GM21390 (cell line): ENCODE data around the gene PTGER1.
A peak's percentile ranks its signal among the peaks of the same experiment; 100 is the strongest.

Experiments used
- ATAC-seq: cut with Tn5 transposase; IDR thresholded peaks from one replicate; pipeline ENCODE4 v1.9.1; 2021; ENCODE audit not compliant: unreplicated experiment

PTGER1 gene

GRCh38 chr19:14442891-14443631 is 32.1 kb downstream of the PTGER1 start:
- ATAC-seq, result no peak

- no peak for ATAC-seq
These were observed 33.9 kb downstream of the PTGER1 start for GRCh38 chr19:14441041-14441938.

GRCh38 chr19:14440049-14440448 is 35.1 kb downstream of the PTGER1 start:
- ATAC-seq, result peak; percentile 87

- no peak for ATAC-seq
These were observed 36.1 kb downstream of the PTGER1 start for GRCh38 chr19:14439014-14439413.

GRCh38 chr19:14437578-14438140 is 37.5 kb downstream of the PTGER1 start:
- ATAC-seq, result no peak

- ATAC-seq, result no peak
These were observed 39.7 kb downstream of the PTGER1 start for GRCh38 chr19:14435320-14436050.

GRCh38 chr19:14434543-14435319 is 40.4 kb downstream of the PTGER1 start:
- ATAC-seq, result no peak

- ATAC-seq, result no peak
These were observed 41.3 kb downstream of the PTGER1 start for GRCh38 chr19:14433554-14434501.

GRCh38 chr19:14432791-14433553 is 42.2 kb downstream of the PTGER1 start, which contains the start of gene PKN1:
TSS of gene PKN1 (plus strand) at chr19:14433306. CDS start at chr19:14433522, 216 bp downstream.
- no peak for ATAC-seq

- ATAC-seq, result no peak
These were observed 44.4 kb downstream of the PTGER1 start for GRCh38 chr19:14430712-14431111.

GRCh38 chr19:14428882-14429416 is 46.2 kb downstream of the PTGER1 start:
- no peak for ATAC-seq

- no peak for ATAC-seq
These were observed 47.7 kb downstream of the PTGER1 start for GRCh38 chr19:14427461-14427860.

GRCh38 chr19:14425696-14426138 is 49.4 kb downstream of the PTGER1 start:
- ATAC-seq, result no peak
